NB4 (cell line): ENCODE measurements around the gene ADK.

Experiments used
- DNase-seq: peaks from one replicate; pipeline ENCODE4 v3.0.0; 2010; ENCODE audit warnings: low read depth
- H3K4me3 ChIP-seq: one replicate; pipeline ENCODE4 v1.5.1; 2011; ENCODE audit warnings: mild to moderate bottlenecking, low read depth, low read length, moderate library complexity
- MAX ChIP-seq: IDR thresholded peaks from 2 replicates; pipeline ENCODE4 v1.6.1; 2011; ENCODE audit warnings: low read depth, low read length
- MYC ChIP-seq: IDR thresholded peaks from 2 replicates; pipeline ENCODE4 v1.6.1; 2011; ENCODE audit warnings: low read depth, low read length
- POLR2A ChIP-seq: IDR thresholded peaks from 2 replicates; pipeline ENCODE4 v1.6.1; 2011; ENCODE audit warnings: mild to moderate bottlenecking; ENCODE audit not compliant: insufficient read length; ENCODE audit errors: extremely low read depth
- TF ChIP-seq, protein P1 (sequence below): IDR thresholded peaks from one replicate; pipeline ENCODE4 v1.5.1; 2012; ENCODE audit warnings: low read depth, low read length

The ADK gene

GRCh38 chr10:74543276-74543675 is 392.3 kb downstream of the ADK start:
- DNase-seq: no peak
- TF ChIP-seq MYC (no peak), MAX (no peak), POLR2A (no peak)
- TF ChIP-seq, protein P1, sequence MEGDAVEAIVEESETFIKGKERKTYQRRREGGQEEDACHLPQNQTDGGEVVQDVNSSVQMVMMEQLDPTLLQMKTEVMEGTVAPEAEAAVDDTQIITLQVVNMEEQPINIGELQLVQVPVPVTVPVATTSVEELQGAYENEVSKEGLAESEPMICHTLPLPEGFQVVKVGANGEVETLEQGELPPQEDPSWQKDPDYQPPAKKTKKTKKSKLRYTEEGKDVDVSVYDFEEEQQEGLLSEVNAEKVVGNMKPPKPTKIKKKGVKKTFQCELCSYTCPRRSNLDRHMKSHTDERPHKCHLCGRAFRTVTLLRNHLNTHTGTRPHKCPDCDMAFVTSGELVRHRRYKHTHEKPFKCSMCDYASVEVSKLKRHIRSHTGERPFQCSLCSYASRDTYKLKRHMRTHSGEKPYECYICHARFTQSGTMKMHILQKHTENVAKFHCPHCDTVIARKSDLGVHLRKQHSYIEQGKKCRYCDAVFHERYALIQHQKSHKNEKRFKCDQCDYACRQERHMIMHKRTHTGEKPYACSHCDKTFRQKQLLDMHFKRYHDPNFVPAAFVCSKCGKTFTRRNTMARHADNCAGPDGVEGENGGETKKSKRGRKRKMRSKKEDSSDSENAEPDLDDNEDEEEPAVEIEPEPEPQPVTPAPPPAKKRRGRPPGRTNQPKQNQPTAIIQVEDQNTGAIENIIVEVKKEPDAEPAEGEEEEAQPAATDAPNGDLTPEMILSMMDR: no peak
- no peak overlapping the region for H3K4me3 ChIP-seq

- TF ChIP-seq MAX: no peak
- no peak for TF ChIP-seq POLR2A
- no peak for TF ChIP-seq MYC
- TF ChIP-seq, protein P1: no peak
- DNase-seq: no peak
- H3K4me3 ChIP-seq: no peak overlapping the region
Observed at GRCh38 chr10:74544106-74544505, 393.1 kb downstream of the ADK start.

GRCh38 chr10:74548676-74549075 is 397.7 kb downstream of the ADK start:
- no peak for TF ChIP-seq POLR2A
- TF ChIP-seq, protein P1: no peak
- no peak for TF ChIP-seq MAX
- no peak for TF ChIP-seq MYC
- DNase-seq: no peak
- H3K4me3 ChIP-seq: no peak overlapping the region

DNA sequence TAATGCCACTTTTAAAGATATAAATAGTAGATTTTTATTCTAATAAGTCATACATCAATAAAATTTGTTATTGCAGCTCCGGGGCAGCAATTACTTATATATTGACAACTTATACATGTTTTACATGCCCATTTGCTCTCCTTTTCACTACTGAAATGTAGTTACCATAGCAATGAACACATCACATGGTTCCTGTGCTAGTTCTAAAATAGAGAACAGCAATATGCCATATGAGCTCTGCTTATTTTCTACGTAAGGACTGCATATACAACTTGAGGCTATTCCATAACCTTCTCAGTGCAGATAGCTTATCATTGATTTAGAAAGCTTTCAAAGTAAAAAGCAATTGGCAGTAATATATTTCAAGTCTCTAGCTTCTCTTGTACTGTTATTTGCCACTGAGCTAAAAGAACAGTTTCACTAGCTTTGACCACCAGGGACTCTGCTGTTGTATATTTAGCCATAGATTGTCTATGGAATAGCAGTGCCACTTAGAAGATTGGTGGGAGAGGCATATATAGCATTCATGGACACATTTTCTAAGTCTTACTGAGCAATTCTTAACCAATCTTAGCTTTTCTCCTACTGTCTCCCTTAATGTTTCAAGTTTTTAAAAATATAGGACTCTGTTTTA is 405.2 kb downstream of the ADK start:
- DNase-seq: no peak
- no peak overlapping the region for H3K4me3 ChIP-seq
- TF ChIP-seq MYC (no peak), POLR2A (no peak), MAX (no peak)
- TF ChIP-seq, protein P1: no peak

GRCh38 chr10:74557098-74557497 is 406.1 kb downstream of the ADK start:
- TF ChIP-seq MAX: no peak
- no peak for DNase-seq
- H3K4me3 ChIP-seq: no peak overlapping the region

- DNase-seq: no peak
- TF ChIP-seq POLR2A: no peak
- no peak for TF ChIP-seq MAX
- no peak for TF ChIP-seq MYC
- TF ChIP-seq, protein P1: no peak
- no peak overlapping the region for H3K4me3 ChIP-seq
Observed at GRCh38 chr10:74558403-74558802, 407.4 kb downstream of the ADK start.
